GM21360 (cell line): Measurements from ENCODE around the gene RAP1GDS1.
A peak's percentile ranks its signal among the peaks of the same experiment; 100 is the strongest.
"Not testable (repeated sequence)": the region's sequence is repeated elsewhere in the genome, so short reads cannot be mapped to it uniquely, and the experiment has no call there.

Experiments used
- ATAC-seq: cut with Tn5 transposase; IDR thresholded peaks from one replicate; pipeline ENCODE4 v1.9.1; 2021; ENCODE audit warnings: mild to moderate bottlenecking, moderate library complexity; ENCODE audit not compliant: unreplicated experiment

RAP1GDS1 gene

GRCh38 chr4:98345838-98346237 is 84.7 kb downstream of the RAP1GDS1 start:
- no peak for ATAC-seq

GRCh38 chr4:98352396-98352795 is 91.2 kb downstream of the RAP1GDS1 start:
- peak; percentile 45 for ATAC-seq

- ATAC-seq: peak; percentile 71
Measured at GRCh38 chr4:98352940-98353339, 91.8 kb downstream of the RAP1GDS1 start.

- ATAC-seq: no peak
Measured at GRCh38 chr4:98358630-98359248, 97.6 kb downstream of the RAP1GDS1 start.

- ATAC-seq: no peak
Measured at GRCh38 chr4:98359646-98360045, 98.5 kb downstream of the RAP1GDS1 start.

GRCh38 chr4:98363431-98363830 is 102.2 kb downstream of the RAP1GDS1 start:
- no peak for ATAC-seq

- not testable (repeated sequence) for ATAC-seq
Measured at GRCh38 chr4:98366275-98366674, 105.1 kb downstream of the RAP1GDS1 start.

GRCh38 chr4:98368000-98368399 is 106.8 kb downstream of the RAP1GDS1 start:
- ATAC-seq: not testable (repeated sequence)

GRCh38 chr4:98369322-98369721 is 108.1 kb downstream of the RAP1GDS1 start:
- ATAC-seq: no peak

- no peak for ATAC-seq
Measured at GRCh38 chr4:98374643-98375042, 113.5 kb downstream of the RAP1GDS1 start.

- no peak for ATAC-seq
Measured at GRCh38 chr4:98377559-98377958, 116.4 kb downstream of the RAP1GDS1 start.

- no peak for ATAC-seq
Measured at GRCh38 chr4:98381306-98381705, 120.1 kb downstream of the RAP1GDS1 start.

GRCh38 chr4:98383431-98384106 is 122.4 kb downstream of the RAP1GDS1 start:
- ATAC-seq: no peak

GRCh38 chr4:98385831-98386230 is 124.6 kb downstream of the RAP1GDS1 start:
- no peak for ATAC-seq

GRCh38 chr4:98387345-98388026 is 126.3 kb downstream of the RAP1GDS1 start:
- no peak for ATAC-seq

GRCh38 chr4:98394134-98394533 is 132.9 kb downstream of the RAP1GDS1 start:
- ATAC-seq: no peak

GRCh38 chr4:98399915-98400314 is 138.7 kb downstream of the RAP1GDS1 start:
- ATAC-seq: no peak

- peak; percentile 62 for ATAC-seq
Measured at GRCh38 chr4:98406819-98407218, 145.6 kb downstream of the RAP1GDS1 start.

GRCh38 chr4:98411731-98412130 is 150.5 kb downstream of the RAP1GDS1 start:
- ATAC-seq: no peak

GRCh38 chr4:98416844-98417243 is 155.7 kb downstream of the RAP1GDS1 start:
- ATAC-seq: no peak

GRCh38 chr4:98420151-98420550 is 159.0 kb downstream of the RAP1GDS1 start:
- ATAC-seq: not testable (repeated sequence)

GRCh38 chr4:98421111-98421510 is 159.9 kb downstream of the RAP1GDS1 start:
- ATAC-seq: no peak
